ENCODE data around the gene COPS7A. TPM values are rescaled to one million over a fixed set of nuclear protein-coding genes. Genes with fewer than 3 reads are reported as not detected.

The COPS7A gene
- total RNA-seq, 1 donor from 2014 or later, result 59.3 TPM

GRCh38 chr12:6772726-6773589, 49.1 kb downstream of the COPS7A start:
- no peak overlapping the region for H3K27ac Mint-ChIP-seq (ENCODE audit: unreplicated experiment)
- no peak overlapping the region for H3K4me3 Mint-ChIP-seq (ENCODE audit: unreplicated experiment)

GRCh38 chr12:6773590-6774351, 49.9 kb downstream of the COPS7A start:
- no peak for DNase-seq (ENCODE audit: low spot score)
- Mint-ChIP-seq H3K9me3 (ENCODE audit: low read depth) (no peaks in the 10 kb centered on the region), H3K4me3 (ENCODE audit: unreplicated experiment) (no peak overlapping the region), H3K4me1 (ENCODE audit: low read depth) (peaks cover 19% of the 10 kb centered on the region), H3K27ac (ENCODE audit: unreplicated experiment) (no peak overlapping the region), H3K36me3 (ENCODE audit: low read depth) (peaks cover 19% of the 10 kb centered on the region), H3K27me3 (ENCODE audit: low read depth) (no peaks in the 10 kb centered on the region)
- no peak for TF ChIP-seq CTCF (IDR thresholded peaks at IDR 0.05)

More at GRCh38 chr12:6772726-6773589, 49.1 kb downstream of the COPS7A start:
- Mint-ChIP-seq H3K4me1 (ENCODE audit: low read depth) (peaks cover 19% of the 10 kb centered on the region), H3K36me3 (ENCODE audit: low read depth) (peaks cover 19% of the 10 kb centered on the region), H3K27me3 (ENCODE audit: low read depth) (no peaks in the 10 kb centered on the region), H3K9me3 (ENCODE audit: low read depth) (no peaks in the 10 kb centered on the region)
- no peak for DNase-seq (ENCODE audit: low spot score)
- no peak for TF ChIP-seq CTCF (IDR thresholded peaks at IDR 0.05)

- Mint-ChIP-seq H3K36me3 (ENCODE audit: low read depth) (peaks cover 18% of the 10 kb centered on the region), H3K4me1 (ENCODE audit: low read depth) (peaks cover 16% of the 10 kb centered on the region), H3K27me3 (ENCODE audit: low read depth) (no peaks in the 10 kb centered on the region), H3K9me3 (ENCODE audit: low read depth) (no peaks in the 10 kb centered on the region), H3K4me3 (ENCODE audit: unreplicated experiment) (no peak overlapping the region), H3K27ac (ENCODE audit: unreplicated experiment) (no peak overlapping the region)
- TF ChIP-seq CTCF (IDR thresholded peaks at IDR 0.05), result no peak
- DNase-seq (ENCODE audit: low spot score), result no peak
Measured at GRCh38 chr12:6774499-6775062, 50.7 kb downstream of the COPS7A start.

GRCh38 chr12:6775185-6776174, 51.6 kb downstream of the COPS7A start:
- Mint-ChIP-seq H3K9me3 (ENCODE audit: low read depth) (no peaks in the 10 kb centered on the region), H3K27me3 (ENCODE audit: low read depth) (no peaks in the 10 kb centered on the region), H3K4me1 (ENCODE audit: low read depth) (peaks cover 16% of the 10 kb centered on the region), H3K4me3 (ENCODE audit: unreplicated experiment) (no peak overlapping the region), H3K36me3 (ENCODE audit: low read depth) (peaks cover 15% of the 10 kb centered on the region), H3K27ac (ENCODE audit: unreplicated experiment) (no peak overlapping the region)
- TF ChIP-seq CTCF (IDR thresholded peaks at IDR 0.05), result no peak
- no peak for DNase-seq (ENCODE audit: low spot score)

Measured in chondrocyte (in vitro differentiated cells).